AG20443 (cell line): ENCODE data around the gene GDF10.

Experiments
- DNase-seq: peaks from one replicate; pipeline ENCODE4 v3.0.0; 2012; ENCODE audit warnings: low spot score, mixed read lengths

GDF10 gene

GRCh38 chr10:47294057-47294456 lies 5.9 kb upstream of the GDF10 start:
- DNase-seq: no peak

GRCh38 chr10:47294501-47294900 lies 5.5 kb upstream of the GDF10 start:
- DNase-seq: no peak

GRCh38 chr10:47295411-47295810 lies 4.6 kb upstream of the GDF10 start:
- no peak for DNase-seq

GRCh38 chr10:47296156-47296894 lies 3.7 kb upstream of the GDF10 start:
- no peak for DNase-seq

- no peak for DNase-seq
Measured at GRCh38 chr10:47296941-47297340, 3.1 kb upstream of the GDF10 start.

- DNase-seq: no peak
Measured at GRCh38 chr10:47297866-47298540, 2.0 kb upstream of the GDF10 start.

- DNase-seq: no peak
Measured at GRCh38 chr10:47298715-47299114, 1.3 kb upstream of the GDF10 start.

GRCh38 chr10:47300429-47300931 lies 483 bp downstream of the GDF10 start:
- DNase-seq: peak; percentile 37

- DNase-seq: no peak
Measured at GRCh38 chr10:47301833-47302232, 1.8 kb downstream of the GDF10 start.

- DNase-seq: no peak
Measured at GRCh38 chr10:47303105-47303504, 3.1 kb downstream of the GDF10 start.

- DNase-seq: no peak
Measured at GRCh38 chr10:47303866-47304265, 3.9 kb downstream of the GDF10 start.

- no peak for DNase-seq
Measured at GRCh38 chr10:47305566-47305965, 5.6 kb downstream of the GDF10 start.

- DNase-seq: no peak
Measured at GRCh38 chr10:47306387-47307210, 6.6 kb downstream of the GDF10 start.

- DNase-seq: no peak
Measured at GRCh38 chr10:47307381-47307780, 7.4 kb downstream of the GDF10 start.

GRCh38 chr10:47308775-47309174 lies 8.8 kb downstream of the GDF10 start:
- no peak for DNase-seq

GRCh38 chr10:47309408-47310089 lies 9.6 kb downstream of the GDF10 start:
- no peak for DNase-seq

- DNase-seq: no peak
Measured at GRCh38 chr10:47310090-47310505, 10.1 kb downstream of the GDF10 start.

GRCh38 chr10:47311193-47311931 lies 11.4 kb downstream of the GDF10 start:
- DNase-seq: no peak

GRCh38 chr10:47311932-47312662 lies 12.1 kb downstream of the GDF10 start:
- DNase-seq: peak; percentile 94

GRCh38 chr10:47312663-47312995 lies 12.6 kb downstream of the GDF10 start:
- no peak for DNase-seq
